ENCODE data around the gene PARD3.

Gene PARD3

DNA sequence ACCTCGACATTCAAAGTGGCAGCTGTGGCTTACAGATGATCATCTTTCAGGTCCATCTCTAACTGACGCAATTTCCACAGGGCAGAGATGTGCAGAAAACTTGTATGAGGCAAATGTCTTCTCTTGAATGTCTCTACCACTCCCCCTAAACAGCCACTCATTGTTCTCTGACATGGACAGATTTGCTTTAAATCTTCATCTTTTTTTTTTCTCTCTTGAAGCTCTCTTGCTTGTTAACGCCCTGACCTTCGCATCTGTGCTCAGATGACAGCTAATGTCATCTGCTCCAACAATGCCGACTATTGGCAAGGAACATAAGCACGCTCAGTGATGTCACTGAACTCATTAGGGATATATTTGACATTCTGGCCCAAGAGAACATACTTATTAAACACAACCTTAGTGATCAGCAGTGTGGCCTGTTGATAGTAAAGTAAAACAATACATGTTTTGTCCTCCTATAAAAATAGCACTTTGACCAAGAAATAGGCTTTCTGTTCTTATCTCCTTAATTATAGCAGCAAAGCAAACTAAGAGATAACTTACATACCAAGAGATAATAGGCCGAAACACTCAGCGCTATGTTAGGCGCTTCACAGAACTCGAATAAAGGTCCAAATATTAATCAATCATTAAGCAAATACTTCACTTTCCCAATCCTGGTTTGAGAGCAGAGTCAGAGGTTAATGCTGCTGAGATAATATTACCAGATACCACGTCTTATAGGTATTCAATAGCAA lies 583.5 kb downstream of the PARD3 start:
- no peak for DNase-seq

DNA sequence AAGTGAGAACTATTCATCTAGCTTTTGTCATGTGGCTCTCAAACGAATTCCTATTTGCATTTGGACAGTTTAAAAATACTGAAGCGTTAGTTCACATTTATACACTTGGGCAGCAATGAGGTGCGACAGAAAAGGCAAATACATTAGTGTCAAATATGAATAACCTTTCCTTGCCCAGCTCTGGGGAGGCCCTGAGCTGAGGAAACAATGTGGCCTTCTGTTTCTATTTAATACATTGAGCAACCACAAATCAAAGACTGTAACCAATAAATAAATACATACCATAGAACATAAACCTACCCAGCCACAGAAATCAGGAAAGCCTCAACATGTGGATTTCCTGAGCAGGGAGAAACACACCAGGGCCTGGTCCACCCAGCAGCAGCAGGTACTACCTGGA lies 585.2 kb downstream of the PARD3 start:
- no peak for DNase-seq

DNA sequence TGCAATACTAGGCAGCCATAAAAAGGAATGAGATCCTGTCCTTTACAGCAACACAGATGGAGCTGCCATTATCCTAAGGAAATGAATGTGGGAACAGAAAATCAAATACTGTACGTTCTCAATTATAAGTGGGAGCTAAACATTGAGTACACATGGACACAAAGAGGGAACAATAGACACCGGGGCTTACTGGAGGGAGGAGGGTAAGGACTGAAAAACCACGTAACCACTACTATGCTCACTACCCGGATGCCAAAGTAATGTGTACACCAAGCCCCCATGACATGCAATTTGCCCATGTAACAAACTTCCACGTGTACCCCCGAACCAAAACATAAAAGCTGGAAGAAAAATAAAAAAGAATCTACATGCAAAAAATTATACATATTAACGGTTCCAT lies 587.0 kb downstream of the PARD3 start:
- DNase-seq: no peak

DNA sequence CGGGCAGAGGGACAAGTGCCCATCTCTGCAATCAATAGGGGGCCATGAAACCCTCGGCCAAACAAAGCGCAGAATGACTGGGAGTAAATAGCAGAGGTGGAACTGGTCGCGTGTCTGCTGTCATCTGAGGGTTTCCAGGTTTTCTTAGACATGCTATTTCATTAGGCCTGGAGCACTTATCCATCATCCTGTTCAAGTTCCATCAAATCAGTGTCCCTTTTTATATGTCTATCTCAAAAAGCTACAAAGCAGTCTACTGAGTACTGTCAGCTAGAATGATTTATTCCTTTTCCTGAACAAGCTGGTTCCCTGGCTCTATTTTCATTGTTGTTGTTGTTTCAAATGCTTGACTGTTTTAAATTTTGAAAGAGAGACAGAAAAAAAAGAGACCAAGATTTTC lies 590.5 kb downstream of the PARD3 start:
- DNase-seq: no peak

DNA sequence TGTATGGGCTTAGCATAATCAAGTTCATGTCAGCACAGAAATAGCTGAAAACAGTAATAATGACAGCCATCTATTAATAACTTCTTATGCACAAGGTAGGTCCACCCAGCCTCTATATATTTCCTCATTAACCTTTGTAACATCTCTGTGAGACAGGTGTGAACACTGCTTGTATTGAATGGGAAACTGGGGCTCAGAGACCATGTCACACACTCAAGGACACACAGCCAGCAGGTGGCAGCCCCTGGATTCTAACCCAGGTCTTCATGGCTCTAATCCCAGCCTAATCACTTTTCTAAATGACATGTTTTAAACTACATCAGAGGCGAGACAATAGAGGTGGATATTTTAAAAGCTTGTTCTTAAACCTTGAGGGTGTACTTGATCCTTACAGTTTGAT lies 591.4 kb downstream of the PARD3 start:
- no peak for DNase-seq

DNA sequence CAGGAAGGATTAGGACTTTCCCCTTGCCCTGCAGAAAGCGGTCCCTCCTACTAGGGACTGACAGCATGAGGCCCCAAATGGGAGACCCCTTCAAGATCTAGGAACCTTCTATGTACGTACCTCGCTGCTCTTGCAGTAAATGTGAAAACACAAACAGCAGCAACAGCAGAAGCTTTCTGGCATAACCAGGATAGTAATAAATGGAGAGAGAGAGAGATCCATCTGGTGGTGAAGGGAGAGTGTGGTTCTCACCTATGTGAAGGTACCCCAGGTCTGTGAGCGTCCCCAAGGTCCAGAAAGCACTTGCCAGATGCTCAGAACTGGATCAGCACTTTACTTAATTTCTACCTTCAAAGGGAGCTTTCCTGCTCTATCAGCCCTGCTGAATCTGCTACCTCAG lies 592.7 kb downstream of the PARD3 start:
- DNase-seq: no peak

DNA sequence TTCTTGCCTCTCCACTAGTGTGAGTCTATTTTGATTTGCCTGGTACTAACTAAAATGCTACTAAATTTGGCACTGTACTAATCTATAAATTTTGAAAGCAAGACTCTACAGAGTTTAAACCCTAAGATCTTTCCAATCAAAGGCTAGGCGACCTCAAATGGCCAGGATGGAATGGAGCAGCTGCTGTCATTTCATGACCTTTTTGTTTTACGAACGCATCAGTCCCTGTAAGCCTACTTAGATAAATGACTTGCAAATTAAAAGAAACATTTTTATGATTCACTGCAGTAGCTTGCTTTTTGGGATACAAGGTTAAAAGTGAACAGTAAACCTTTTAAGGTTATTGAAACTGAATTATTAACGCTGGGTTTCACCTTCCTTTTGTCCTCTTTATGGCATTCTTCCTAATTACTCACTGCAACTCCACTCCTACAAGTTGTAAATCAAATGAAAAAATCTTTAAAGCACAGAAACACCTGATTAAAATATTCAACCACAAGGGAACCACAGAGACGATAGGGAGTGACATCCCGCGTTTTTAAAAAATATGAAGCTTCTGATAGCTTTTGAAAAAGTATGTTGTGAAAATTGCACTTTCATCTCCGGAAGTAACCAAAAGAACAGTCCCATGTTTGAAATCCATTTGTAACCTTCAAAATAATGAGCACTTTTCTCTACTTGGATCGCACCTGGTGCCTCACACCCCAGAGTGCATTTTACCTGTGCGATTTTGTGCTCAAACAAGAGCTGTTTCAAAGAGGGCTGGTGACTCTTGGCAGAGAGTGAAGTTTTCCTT lies 595.1 kb downstream of the PARD3 start:
- DNase-seq: no peak

DNA sequence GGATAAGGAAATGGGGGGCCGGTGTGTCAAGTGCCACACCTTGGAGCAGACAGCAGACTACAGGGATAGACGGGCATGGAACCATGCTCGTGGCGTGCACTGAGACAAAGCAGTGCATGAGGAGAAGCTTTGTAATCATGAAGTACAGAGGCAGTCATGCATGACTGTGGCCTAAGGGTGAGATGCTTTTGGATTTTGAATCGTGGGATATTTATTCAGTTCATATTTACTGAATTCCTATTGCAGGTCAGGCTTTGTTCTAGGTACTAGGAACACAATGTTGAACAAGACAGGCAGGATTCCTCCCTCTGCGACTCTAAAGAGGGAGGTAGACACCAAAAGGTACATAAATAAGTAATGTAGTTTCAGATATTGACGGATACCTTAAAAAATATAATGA lies 597.6 kb downstream of the PARD3 start:
- no peak for DNase-seq

DNA sequence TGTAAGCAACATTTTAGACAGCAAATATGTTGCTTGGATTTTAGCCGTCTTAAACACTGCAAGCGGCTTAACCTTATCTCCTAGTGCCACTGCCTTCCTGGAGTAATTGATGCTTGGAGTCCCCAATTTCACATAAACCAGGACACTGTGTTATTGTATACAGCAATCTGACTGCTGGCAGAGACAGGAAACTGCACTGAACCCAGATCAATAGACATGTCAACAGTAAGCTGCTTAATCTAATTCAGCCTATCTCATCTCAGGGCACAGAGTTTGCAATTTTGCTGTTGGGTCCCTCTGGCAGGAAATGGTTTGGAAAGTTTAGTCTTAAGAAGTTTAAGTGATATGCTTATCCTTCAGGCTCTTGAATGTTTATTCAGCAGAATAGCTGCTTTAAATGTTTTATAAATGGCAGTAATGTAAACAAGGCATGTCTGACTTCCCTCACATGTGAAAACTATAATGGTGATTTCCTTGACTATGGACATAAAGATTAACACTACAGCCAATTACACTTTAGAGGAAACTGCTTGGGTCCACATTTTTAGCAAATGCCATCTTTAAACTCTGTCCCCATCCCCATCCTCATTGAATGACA lies 598.6 kb downstream of the PARD3 start:
- DNase-seq: no peak

DNA sequence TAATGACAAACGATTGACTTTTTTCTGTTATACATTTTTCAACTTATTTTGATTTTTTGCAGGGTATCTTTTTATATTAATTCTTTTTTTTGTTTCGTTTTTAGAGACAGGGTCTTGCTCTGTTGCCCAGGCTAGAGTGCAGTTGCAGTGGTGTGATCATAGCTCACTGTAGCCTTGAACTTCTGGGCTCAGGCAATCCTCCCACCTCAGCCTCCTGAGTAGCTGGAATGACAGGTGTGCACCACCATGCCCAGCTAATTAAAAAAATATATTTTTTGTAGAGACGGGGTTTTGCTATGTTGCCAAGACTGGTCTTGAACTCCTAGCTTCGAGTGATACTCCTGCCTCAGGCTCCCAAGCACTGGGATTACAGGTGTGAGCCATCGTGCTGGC lies 601.3 kb downstream of the PARD3 start:
- DNase-seq: no peak

DNA sequence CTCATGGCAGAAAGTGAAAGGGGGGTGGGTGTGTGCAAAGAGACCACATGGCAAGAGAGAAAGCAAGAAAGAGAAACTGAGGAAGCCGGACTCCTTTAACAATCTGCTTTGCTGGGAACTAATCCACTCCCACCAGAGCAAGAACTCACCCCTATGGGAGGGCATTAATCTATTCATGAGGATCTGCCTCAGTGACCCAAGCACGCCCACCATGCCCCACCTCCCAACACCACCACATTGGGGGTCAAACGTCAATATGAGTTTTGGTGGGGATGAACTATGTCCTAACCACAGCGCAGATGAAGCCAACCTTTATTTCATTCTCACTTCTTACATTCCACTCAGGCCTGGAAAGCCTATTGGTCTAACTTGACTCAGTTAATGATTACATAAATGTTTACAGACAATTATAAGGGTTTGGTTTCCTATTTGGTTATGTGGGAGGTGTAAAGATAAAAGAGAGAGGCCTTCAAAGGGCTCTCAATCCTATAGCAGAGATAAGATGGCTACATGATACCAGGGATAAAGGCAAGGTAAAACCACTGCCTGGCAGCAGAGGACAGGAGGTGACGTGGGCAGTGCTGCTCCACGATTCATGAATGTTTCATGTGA lies 601.8 kb downstream of the PARD3 start:
- no peak for DNase-seq

DNA sequence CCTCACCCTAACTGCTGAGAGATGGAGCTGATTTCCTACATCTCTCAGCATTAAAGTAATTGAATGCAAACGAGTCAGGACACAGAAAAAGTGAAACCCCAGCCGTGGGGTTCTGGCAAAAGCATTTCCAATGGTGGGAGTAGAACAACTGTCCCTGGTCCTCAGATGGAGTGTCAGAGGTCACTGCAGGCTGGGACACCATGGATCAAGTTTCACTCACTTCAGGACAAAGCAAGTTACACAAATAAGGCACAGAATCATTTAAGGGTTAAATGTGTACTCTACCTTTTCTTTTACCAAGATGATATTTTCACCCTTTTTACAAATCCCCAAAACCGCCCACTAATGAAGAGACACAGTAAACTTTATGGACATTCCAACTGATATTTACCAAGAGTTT lies 607.8 kb downstream of the PARD3 start:
- no peak for DNase-seq

DNA sequence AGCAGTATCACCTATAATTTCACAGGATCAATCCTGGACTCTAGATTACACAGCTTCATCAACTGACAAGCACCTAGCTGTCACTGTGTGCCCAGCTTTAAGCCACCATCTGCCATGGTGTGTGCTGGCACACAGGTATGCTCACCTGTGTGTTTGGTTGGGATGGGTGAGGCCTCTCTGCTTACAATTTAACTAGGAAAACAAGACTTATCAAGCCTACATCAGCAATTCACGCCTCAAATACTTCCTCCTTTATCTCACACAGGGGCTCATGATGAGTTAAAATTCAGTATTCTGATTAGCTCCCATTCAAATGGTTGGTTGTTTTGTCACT lies 608.2 kb downstream of the PARD3 start:
- DNase-seq: no peak

DNA sequence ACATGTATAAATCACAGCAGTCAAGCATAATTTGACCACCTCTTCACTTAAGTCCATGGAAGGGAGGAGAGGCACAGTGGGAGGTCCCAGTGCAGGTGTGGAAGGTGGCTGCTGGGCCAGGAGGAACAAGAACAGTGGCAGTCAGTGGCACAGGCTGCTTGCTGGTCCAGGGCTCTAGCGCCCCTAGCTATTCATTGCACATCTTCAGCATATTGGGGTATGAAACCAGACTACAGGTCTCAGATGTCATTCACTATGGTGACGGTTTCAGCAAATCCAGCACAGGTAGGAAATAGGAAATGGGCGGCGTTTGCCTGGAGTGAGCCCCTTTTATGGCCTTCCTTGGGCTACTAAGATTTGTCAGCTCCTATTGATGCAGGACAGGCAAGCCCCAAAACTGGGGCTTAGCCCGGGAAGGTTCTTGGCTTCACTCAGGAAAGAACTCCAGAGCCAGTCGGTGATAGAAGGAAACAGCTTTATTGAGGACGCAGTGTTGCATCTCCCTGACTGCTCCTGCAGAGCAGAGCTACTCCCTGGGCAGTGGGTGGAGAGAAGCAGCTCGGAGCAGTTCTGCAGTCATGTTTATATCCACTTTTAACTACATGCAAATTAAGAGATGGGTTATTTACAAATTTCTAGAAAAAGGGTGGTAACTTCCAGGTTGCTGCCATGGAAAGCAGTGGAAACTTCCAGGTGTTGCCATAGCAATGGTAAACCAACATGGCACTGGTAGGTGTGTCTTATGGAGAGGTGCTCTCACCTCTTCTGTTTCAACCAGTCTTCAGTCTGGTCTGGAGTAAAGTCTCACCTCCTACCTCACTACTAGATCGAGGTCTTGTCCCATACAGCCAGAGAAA lies 608.8 kb downstream of the PARD3 start:
- no peak for DNase-seq

DNA sequence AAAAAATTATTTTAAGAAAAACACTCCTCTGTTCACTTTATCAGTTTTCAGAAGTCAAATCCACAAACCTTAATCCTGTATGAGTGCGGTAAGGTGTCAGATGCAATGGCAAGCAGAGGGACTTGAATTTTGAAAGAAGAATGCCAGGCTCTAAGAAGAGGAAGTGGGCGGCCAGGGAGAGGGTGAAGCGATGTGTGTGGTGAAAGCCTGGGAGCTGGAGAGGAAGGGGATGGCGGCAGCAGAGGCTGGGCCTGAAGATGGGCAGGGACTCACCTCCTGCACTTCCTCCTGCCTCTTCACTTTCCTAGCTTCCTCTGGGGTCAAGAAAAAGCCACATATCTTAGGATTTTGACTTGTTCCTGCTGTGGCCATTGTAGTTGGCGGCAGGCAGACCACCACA lies 609.6 kb downstream of the PARD3 start:
- no peak for DNase-seq

DNA sequence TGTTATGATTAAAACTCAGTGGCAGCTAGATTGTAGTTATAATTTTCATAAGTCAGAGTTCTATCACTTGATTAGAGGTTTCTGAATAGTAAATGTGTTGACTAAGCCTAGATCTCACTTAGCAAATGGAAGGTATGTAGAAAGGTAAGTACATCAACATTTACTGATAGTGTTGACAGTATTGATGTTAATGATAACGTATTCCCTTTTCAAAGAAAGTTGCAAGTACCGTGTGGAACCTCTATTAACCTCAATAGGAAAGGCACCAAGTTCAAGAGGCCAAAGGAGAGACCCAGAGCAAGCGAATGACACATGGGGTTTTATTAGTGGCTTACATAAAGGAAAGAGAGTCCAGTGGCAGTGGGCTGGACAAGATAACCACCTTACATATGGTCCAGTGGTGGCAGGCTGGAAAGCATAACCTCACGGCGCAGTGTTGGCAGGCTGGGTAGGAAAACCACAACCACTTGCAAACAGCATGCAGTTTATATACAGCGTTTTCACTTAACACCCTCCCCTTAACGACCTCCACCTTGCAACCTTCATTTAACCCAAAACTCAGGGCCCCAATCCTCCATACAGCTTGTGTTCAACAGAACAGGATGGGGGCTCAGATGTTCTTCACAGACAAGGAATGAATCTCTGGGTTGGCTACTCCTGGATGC lies 611.0 kb downstream of the PARD3 start:
- DNase-seq: no peak

DNA sequence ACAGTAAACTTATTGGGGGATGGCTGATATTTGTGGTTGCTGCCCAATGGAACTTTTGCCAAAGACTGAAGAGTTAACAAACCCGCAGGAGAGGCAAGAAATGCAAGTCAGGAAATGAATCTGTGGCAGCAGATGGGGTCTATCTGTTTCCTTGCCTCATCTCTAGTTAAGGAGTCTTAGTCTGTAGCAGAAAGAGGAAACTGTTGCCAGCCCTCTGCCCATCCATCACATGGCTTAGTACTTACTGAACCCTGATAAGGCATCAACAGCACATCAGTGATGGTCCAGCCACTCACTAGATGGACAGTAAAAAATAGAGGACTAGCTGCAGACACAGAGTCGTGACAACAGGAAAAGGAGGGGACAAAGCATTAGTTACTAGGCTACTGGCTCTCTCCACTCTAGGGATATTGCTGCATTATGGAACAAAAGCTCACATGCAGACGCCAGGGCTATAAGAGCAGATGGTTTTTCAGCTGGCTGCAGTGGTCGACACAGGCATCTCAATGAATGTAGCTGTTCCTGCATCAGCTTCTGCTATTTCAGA lies 614.7 kb downstream of the PARD3 start:
- no peak for DNase-seq

DNA sequence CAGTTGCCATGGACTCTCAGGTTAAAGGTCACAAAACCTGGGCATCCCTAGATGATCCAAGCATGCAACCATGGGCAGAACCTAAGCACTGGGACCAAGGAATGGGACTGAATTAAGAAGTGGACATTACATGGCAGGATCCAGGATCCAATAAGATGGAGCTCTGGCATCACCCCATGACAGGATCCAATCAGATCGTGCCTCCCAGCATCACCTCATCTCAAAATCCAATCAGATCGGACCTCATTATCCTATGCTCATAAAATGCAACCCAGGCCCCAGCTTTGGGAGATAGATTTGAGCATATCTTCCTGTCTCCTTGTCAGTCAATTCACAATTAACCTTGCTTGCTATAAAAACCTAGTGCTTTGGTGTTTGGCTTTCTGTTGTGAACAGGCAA lies 616.1 kb downstream of the PARD3 start:
- DNase-seq: no peak

DNA sequence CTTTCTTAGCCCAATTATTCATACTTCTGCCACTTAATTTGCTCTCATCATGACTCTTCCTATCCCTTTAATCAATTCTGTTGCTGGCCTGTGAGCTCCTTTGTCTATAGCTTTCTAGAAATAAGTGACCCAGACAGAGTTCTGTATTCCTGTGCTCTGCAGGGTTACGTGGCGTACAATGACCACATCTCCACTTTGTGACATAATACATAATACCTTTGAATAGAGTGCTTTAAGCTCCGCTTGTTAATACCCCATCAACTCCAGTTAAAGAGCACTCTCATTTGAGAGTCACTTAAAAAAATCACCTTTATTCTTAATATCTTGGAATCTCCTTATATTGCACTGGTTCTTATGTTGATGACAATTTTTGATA lies 619.0 kb downstream of the PARD3 start:
- no peak for DNase-seq

DNA sequence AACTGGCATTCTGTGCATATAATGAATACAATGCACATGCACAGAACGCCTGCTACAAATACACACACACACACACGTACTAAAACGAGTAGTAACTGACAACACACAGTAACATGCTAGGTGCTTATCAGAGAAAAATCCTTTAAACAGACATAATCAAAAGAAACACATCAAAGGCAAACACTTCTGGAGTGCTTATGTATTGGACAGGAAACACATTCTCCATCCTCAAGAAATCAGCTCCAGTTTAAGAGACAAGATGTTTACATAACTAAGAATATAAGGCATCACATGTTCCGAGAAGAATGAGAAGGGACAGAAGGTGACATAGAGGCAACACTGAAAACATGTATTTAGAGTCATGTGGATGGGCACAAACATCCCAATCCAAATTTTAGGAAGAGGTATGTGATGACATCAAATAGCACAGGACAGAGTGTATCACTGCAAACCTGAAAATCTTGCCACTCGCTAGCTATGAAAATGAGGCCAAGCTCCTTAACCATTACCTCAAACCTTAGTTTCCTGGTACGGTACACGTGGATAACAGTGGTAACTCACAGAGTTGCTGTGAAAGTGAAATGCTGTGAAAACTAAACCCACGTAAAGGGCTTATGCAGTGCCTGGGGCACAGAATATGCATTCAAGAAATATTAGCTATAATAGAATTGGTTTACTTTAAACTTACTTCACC lies 619.6 kb downstream of the PARD3 start:
- no peak for DNase-seq

DNA sequence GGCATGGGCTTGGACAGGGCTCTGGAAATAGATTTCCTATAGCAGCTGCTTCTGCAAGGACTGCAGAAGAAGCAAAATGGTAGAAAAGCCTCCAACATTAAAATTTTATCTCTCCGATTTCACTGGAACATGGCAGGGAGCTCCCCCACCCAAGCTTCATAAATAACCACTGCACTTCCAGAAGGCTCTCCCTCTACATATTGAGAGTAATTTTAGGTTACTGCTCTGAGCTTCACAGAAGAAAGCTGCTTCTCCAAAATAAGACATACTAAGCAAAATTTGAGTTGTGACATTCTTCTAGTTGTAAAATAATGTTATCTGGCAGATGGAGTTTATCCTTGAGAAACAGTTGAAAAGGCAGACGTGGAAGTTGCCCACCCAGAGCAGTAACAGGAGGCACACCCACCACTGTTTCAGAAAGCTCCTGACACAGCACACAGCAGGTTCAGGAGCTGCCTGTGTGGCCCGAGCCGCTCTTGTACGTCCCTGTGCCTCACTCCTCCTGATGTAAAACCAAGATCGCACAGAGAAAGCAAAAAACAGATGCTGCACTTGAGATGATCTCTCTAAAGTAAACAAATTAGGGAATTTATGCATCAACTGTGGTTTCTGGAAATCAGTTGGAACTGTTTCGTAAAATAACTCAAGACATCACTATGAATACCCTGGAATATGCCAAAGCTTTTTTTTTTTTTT lies 621.0 kb downstream of the PARD3 start:
- no peak for DNase-seq

Data from activated gamma-delta T cell treated with Interleukin-2 at 50 U/mL for 16 hours (primary cell).